ENCODE results near the gene RNF217.
A peak's percentile ranks its signal among the peaks of the same experiment; 100 is the strongest.
"Not testable (repeated sequence)": the region's sequence is repeated elsewhere in the genome, so short reads cannot be mapped to it uniquely, and the experiment has no call there.

RNF217 gene

DNA sequence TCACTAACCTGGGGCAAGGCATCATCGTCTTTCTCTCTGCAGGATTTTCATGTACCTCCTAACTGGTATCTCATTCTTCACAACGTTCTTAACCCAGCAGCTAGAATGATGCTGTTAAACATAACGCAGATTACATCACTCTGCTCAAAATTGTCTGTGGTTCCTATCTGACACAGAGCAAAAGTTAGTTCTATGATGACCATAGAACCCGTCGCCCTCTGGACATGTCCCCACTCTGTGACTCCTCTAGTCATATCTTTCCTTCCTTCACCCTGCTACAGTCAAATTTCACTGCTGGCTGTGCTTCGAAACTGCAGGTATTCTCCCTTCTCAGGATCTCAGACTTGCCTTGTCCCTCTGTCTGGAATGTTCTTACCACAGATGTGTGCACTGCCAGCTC lies 103.9 kb downstream of the RNF217 start:
- DNase-seq = no peak

GRCh38 chr6:125066964-125067363 lies 104.7 kb downstream of the RNF217 start:
- DNase-seq = no peak

DNA sequence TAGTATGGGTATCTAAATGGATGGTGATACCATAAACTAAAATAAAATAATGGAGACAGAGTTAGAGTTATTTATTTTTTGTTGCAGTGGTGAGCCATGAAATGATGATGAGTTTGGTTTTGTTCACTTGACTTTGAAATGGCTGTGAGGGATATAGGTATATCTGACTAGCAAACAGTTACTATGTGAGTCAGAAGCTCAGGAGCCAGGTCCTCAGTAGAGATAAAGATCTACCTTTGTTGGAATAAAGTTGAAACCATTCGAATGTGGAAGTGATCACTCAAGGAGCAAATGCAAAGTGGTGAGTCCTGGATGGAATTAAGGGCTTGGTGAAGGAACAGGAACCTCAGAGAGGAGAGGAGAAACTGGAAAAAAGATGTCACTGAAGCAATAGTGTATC lies 105.3 kb downstream of the RNF217 start:
- no peak for DNase-seq

GRCh38 chr6:125073071-125073470 lies 110.8 kb downstream of the RNF217 start:
- DNase-seq = no peak

GRCh38 chr6:125074120-125074519 lies 111.9 kb downstream of the RNF217 start:
- no peak for DNase-seq

- not testable (repeated sequence) for DNase-seq
Observed at GRCh38 chr6:125075073-125075472, 112.8 kb downstream of the RNF217 start.

DNA sequence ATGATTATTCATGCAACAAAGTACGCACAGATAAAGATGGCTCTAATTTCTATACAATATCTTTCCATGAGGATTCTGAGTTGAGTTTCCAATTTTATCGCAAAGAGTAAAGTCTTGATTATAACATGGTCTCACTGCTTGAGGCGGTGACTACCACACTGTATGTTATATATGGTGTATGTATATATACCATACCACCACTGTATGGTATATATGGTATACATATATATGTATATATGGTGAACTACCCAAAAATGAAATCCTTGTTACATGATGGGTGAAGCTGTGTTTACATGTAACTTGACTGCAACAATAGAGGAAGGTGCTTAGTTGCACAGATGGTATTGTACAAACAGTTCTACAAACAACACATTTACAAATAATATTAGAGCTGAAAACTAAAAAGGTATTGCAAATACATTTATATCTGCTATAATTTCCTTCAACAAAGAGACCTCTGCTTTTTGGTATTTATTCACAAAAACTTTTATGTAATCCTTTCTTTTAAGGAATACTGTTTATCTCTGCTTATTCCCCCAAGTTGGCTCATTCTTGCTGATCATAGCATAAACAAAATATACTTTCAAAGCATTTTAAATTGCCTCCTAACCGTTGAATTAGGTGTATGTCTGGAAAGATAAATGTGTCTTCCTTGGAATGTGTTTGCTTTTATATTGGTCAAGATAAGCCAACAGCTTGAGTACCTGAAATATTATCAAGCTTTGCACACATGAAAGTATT lies 113.7 kb downstream of the RNF217 start:
- DNase-seq = no peak

DNA sequence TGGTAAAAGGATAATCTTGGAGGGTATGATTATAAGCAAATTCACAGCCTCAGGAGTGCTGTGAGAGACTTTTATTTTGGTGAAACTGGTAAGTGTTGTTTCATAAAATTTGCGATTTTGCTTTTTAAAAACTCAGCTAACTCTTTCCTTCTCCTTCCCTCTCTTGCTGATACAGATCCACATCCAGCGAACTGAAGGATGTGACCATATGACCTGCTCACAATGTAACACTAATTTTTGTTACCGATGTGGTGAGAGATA lies 114.2 kb downstream of the RNF217 start:
- no peak for DNase-seq

DNA sequence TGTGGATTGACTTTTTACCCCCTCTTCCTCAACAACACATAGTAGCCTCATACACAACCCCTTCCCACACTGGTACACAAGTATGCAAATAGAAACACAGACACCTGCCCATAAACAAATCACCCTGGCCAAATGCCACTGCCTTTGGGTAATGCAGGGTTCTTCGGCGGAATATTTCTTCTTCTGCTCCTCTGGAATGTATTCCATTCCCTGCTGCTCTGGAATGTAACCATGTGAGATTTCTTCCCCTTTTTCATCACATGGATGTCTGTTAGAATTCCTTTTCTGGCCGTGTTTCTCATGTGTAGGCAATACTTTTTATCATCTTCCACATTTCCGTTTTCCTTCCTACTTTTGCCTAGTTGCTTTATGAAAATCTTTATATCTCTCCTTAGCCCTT lies 115.2 kb downstream of the RNF217 start:
- no peak for DNase-seq

DNA sequence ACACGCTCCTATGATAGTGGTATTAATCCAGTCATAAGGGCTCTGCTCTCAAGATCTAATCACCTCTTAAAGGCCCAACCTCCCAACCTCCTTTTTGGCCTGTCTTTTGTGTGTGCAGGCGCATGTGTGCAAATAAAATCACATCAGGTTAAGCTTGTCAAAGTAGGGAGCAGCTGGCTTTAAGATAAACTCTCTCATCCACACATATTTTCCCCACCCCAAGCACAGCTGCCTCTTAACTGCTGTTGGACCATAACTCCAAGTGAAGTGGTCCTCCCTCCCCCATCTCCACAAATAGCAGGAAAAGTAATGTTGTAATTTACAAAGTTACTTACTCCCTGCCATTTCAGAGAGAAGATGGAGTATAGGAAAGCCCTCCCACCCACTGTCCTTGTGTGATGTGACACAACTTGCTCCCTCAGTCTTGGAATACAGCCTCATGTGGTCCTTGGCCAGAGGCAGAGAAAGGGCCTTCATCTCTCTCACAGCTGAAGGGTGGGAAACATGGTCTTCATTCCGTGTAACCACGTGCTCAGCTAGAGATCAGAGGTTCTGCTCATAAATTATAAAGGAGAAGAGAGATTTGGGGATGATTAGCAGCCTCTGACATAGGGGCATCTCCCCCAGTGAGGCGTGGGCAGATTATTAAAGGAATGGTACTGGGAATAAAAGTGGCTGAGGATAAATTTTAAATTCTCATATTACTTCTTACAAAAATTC lies 116.5 kb downstream of the RNF217 start:
- DNase-seq = no peak

DNA sequence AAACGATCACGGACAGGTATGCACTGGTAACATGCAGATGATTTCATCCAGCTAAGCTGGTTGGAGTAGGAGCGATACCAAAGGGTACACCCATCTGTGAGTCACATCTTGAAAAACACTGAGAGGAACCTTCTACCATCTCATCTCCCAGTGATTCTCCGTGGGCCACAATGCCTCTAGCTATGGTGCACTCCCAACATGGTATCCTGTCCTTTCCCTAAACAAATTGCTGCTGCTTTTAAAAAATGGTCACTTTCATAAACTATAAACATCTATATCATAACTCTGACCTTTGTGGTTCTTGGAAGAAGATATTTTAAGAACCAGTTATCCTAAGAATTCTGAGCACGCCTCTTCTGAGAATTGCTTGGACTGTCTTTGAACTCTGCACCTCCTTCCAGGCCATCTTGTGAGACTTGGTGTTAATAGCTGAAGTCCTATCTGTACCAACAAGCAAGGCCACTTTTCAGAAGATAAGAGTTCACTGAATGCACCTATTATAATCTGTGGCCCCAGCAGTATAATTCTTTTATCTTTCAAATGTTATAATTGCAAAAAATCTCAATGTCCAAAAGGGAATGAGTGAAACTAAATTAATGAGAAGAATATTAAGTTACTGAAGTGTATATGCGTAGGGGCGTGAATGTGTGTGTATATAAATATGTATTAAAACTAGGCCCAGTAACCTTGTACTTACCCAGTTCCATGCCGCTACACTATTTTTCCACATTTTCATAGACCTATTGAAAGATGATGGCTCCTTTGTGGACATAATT lies 120.9 kb downstream of the RNF217 start:
- DNase-seq = no peak

DNA sequence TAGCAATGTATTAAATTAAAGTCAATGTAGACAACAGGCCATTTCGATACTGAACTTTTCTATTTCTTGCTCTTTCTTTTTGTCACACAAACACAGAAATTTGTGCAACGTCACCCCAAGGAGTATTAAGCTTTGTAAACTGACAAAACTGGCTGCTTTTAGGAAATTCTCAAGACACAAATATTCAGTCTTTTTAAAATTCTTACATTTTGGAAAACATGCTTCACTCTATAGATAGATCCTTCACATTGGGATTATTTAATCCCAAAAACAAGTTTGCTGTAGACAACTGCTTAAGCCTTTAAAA lies 121.4 kb downstream of the RNF217 start:
- DNase-seq = no peak

DNA sequence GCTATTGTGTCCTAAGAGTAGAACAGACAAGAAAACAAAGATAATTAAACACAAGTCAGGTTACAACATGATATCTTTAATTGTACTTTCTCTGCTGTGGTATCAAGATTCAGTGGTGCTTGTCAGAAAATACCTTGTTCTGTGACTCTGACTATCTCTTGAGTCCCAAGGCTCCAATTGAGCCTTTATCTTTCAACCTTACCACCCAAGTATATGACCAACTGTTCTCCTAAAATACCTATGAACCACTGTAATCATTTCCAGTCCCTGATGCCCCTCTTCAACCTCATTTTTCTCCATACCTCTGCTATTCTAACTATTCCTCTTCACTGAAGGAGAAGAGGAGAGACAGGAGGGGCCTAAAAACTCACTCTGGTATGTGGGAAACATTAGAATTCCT lies 124.5 kb downstream of the RNF217 start:
- no peak for DNase-seq

DNA sequence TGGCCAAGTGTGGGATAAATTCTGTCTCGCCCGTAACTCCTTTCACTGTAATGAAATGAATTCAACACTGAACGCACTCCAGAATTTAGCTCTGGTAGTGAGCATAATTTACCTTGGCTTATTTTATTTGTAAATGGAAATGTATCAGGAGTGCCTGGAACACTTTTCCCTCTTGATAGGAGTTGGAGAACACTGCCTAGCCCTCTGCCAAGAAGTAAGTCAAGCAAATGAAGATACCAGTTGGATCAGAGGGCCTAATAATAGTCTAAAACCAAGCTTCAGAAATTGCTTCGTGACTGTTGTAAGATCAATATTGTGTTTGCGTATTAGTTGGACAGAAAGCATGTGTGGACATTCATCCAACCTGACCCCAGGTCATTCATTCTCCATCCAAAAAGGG lies 126.7 kb downstream of the RNF217 start:
- no peak for DNase-seq

DNA sequence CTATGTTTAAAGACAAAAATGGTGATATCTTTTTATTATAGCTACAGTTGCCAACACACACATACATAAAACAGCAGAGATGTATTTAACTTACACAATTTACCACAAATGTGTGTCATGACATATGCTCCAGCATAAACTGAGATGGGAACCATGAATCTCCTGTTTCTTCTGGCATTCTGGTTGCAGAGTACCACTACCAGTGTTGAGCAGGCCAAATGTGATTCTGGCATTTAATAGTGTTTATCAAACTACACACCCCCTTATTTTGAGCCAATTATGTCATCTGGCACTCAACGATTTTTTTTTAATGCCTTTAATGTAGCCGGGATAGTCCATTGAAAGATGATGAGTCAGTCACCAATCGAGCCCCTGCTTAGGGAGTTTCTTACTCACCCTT lies 132.3 kb downstream of the RNF217 start:
- no peak for DNase-seq

GRCh38 chr6:125095580-125096301 lies 133.5 kb downstream of the RNF217 start:
- DNase-seq = no peak

DNA sequence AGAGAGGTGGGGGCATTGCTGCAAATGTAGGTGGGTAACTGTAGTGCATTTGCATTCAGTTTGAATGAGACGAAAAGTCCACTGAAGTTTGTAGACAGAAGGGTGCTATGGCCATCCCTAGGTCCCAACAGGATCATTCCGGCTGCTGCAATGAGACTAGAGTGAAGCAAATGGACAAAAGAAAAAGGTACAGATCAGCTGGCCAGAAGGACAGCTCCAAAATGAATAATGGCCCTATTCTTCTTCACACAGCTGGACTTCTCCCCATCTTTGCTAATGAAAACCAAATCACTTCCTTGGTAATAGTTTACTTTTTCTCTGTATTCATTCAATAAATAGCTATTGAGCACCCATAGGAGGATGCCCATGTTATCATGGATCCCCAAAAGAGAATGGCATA lies 134.9 kb downstream of the RNF217 start:
- DNase-seq = no peak

DNA sequence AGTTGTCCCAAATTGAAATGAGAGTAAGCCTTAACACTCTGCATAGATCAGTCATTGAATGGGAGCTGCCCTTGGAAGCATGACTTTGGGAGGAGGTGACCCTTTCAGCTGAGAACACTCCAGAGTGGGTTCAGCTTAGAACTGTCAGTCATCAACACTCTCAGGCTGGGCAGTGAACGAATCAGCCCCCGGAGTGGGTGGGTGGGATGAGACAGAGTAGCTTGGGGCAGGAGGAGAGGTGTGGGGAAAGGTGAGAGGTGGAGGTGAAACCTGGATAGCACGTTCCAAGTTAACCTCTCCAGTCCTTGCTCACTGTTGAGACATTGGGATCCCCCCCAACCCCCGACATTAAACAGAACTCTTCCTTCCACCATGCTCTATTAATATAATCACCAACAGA lies 136.0 kb downstream of the RNF217 start:
- DNase-seq = no peak

DNA sequence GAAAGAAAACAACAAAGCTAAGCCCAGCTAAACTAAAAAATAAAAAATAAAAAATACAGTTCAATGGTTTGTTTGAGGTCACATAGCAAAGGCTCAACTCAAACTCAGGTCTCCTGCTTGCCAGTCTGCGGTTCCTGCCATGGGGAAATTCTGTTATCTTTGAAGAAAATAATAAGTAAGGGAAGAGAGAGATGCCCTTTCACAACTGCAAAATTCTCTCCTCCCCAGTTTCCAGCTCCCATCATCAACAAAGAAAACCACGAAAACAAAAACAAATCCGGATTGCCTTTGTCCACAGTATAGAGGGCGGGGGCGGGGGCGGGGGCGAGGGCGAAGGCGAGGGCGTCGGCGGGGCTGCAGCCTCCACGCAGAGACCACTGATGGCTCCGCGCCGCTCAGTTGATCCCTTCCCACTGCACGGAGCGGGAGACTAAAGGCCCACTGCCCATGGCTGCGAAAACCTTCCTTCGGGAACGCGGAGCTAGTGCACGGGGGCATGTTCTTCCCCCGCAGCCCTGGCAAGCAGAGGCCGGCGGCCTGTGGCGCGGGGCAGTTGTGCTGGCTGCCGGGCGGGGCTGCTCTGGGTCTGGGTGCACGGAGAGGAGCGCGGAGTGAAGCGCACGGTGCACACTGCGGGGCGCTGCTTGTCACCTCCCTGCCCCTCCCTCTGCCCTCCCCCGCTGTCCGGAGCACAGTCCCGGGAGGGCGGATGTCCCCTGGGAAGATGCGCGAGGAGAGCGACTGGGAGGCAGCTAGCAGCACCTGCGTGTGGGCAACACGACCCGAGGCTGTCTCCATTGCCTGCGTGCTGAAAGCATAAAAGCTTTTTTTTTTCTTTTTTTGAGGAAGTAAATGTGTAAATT lies 137.2 kb downstream of the RNF217 start:
- DNase-seq = peak; percentile 17 to 49

GRCh38 chr6:125100074-125100652 lies 137.9 kb downstream of the RNF217 start:
- no peak for DNase-seq

GRCh38 chr6:125101128-125101527 lies 138.9 kb downstream of the RNF217 start:
- no peak for DNase-seq

GRCh38 chr6:125101631-125102030 lies 139.4 kb downstream of the RNF217 start:
- DNase-seq = no peak
